Smooth muscle cell (in vitro differentiated cells): ENCODE results near the gene LOXL3. TPM values are rescaled to one million over a fixed set of nuclear protein-coding genes. Genes with fewer than 3 reads are reported as not detected.
A peak's percentile ranks its signal among the peaks of the same experiment; 100 is the strongest.

ENCODE experiments used
- DNase-seq: peaks from one replicate; lab custom pipeline; 2025; ENCODE audit not compliant: unreplicated experiment; lab: John Stamatoyannopoulos, UW
- H2AFZ ChIP-seq: fragments of 200-600 bp; sonication (generic); 2 replicates; pipeline ENCODE4 v1.6.0; 2016; ENCODE audit warnings: antibody characterized with exemption, low read depth, mild to moderate bottlenecking
- H3F3A ChIP-seq: fragments of 200-600 bp; sonication (generic); 2 replicates; pipeline ENCODE4 v1.6.0; 2017; ENCODE audit warnings: antibody characterized with exemption, low read depth
- H3K27ac ChIP-seq: fragments of 200-600 bp; sonication (generic); 2 replicates; pipeline ENCODE4 v1.5.1; 2016; ENCODE audit warnings: low read depth, mild to moderate bottlenecking
- H3K27me3 ChIP-seq: fragments of 200-600 bp; sonication (generic); 2 replicates; pipeline ENCODE4 v1.6.1; 2016; ENCODE audit warnings: low read depth, mild to moderate bottlenecking
- H3K36me3 ChIP-seq: fragments of 200-600 bp; sonication (generic); 2 replicates; pipeline ENCODE4 v1.5.1; 2016; ENCODE audit warnings: low read depth
- H3K4me1 ChIP-seq: fragments of 200-600 bp; sonication (generic); 2 replicates; pipeline ENCODE4 v1.5.1; 2016; ENCODE audit warnings: low read depth
- H3K4me2 ChIP-seq: fragments of 200-600 bp; sonication (generic); 2 replicates; pipeline ENCODE4 v1.6.0; 2016; ENCODE audit warnings: mild to moderate bottlenecking
- H3K4me3 ChIP-seq: fragments of 200-600 bp; sonication (generic); 2 replicates; pipeline ENCODE4 v1.5.1; 2016; ENCODE audit warnings: mild to moderate bottlenecking
- H3K79me2 ChIP-seq: fragments of 200-600 bp; sonication (generic); 2 replicates; pipeline ENCODE4 v1.6.0; 2016; ENCODE audit warnings: low read depth, mild to moderate bottlenecking
- H3K9ac ChIP-seq: fragments of 200-600 bp; sonication (generic); 2 replicates; pipeline ENCODE4 v1.6.0; 2016; ENCODE audit warnings: low read depth
- H3K9me3 ChIP-seq: fragments of 200-600 bp; sonication (generic); replicated peaks from 2 replicates; pipeline ENCODE4 v1.5.1; 2016; ENCODE audit warnings: low read depth
- H4K20me1 ChIP-seq: fragments of 200-600 bp; sonication (generic); 2 replicates; pipeline ENCODE4 v1.6.0; 2016; ENCODE audit warnings: low read depth
- CTCF ChIP-seq: fragments of 200-600 bp; sonication (generic); IDR thresholded peaks from 2 replicates; pipeline ENCODE4 v1.5.1; 2017; ENCODE audit warnings: borderline replicate concordance, mild to moderate bottlenecking, antibody characterized with exemption; ENCODE audit not compliant: insufficient read depth, poor library complexity, severe bottlenecking
- WGBS: methylation state at CpG from one replicate; pipeline ENCODE4 v1.1.7; 2016; ENCODE audit warnings: low lambda C conversion rate; 5-methylcytosine and 5-hydroxymethylcytosine counted together
- polyA plus RNA-seq: library from polyadenylated mRNA; unstranded; fragments of >200 nt; fragmentation: Nextera tagmentation; extraction: Ambion mirVana; gene quantifications from 2 replicates; pipeline ENCODE4 v1.2.1, GENCODE V29; 2016
- total RNA-seq: library from RNA; depleted of rRNA; stranded (reverse); fragments of >200 nt; gene quantifications from 2 replicates; pipeline ENCODE4 v1.2.3, GENCODE V29; 2014

LOXL3 gene
- total and polyA plus RNA-seq, 2 experiments from 2014 or later: 123 to 190 TPM

DNA sequence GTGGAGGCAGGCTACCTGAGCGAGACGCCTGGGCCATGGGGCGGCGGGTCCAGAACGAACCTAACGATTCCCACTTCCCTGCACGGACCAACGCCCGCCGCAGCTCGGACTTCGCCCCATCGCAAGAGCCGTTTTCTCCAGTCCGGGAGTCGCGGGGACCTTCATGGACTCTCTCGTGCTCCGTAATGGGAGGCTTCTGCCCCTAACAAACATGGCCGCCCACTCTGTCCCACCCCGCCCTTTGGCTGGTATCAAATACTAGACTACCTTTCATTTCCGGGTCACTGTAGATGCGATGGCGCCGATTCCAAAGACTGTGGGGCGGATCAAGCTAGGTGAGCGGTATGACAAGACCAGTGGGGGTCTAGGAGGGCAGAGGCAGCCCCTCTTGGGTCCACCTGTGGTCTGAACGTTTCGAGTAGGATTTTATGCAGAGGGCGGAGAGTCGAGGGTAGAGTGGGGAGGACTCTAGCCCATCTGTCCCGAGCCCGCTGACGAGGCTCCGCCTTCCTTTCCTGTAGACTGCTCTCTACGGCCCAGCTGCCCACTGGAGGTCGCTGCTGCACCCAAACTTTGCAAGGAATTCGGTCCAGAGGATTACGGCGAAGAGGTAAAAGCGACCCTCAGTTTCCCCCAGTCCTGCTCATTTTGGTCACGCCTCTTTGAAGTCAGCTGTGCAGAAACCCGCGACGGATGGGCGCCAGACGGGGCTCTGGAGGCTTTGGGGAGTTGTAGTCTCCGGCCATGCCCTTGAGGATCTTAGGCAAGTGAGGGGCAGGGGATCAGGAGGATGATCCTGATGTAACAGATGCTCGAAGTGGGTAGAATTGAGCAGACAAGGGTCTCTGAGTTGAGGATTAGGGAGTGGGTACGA is 70.7 kb downstream of the LOXL3 start, which contains the start of the genes CCDC142 and TTC31:
TSS of gene CCDC142 (minus strand) at position 198 of the 874 bp plus-strand sequence. CDS start at position 37, 161 bp downstream.
TSS of gene TTC31 (plus strand) at position 281 of the 874 bp plus-strand sequence. CDS start at position 296, 15 bp downstream.
- peaks cover 47% of the 10 kb centered on the region for H3K79me2 ChIP-seq
- H4K20me1 ChIP-seq: no peaks in the 10 kb centered on the region
- H3F3A ChIP-seq: no peaks in the 10 kb centered on the region
- peak within 1 kb of the TSS; percentile 20 for H3K27ac ChIP-seq
- TF ChIP-seq CTCF: peak; percentile 84
- H3K4me2 ChIP-seq: peak within 1 kb of the TSS; percentile 96
- WGBS: 3% methylated on average over 50 of the region's 50 CpGs
- peak; percentile 90 for DNase-seq
- H3K9me3 ChIP-seq: no peaks in the 10 kb centered on the region
- peak within 1 kb of the TSS; percentile 42 for H3K9ac ChIP-seq
- peak within 1 kb of the TSS; percentile 79 for H3K4me3 ChIP-seq
- peaks cover 18% of the 10 kb centered on the region for H3K4me1 ChIP-seq
- H3K36me3 ChIP-seq: no peaks in the 10 kb centered on the region
- peak within 1 kb of the TSS; percentile 86 for H2AFZ ChIP-seq
- no peaks in the 10 kb centered on the region for H3K27me3 ChIP-seq

Other genes starting within 250 kb of the LOXL3 start
- gene SLC4A5, start 210.5 kb downstream of the LOXL3 start, total RNA-seq: 0.99 and 3.1 TPM in 2 replicates
- gene SLC4A5, start 210.5 kb downstream of the LOXL3 start, polyA plus RNA-seq: 0.46 and 1.5 TPM in 2 replicates
- gene DCTN1, start 173.6 kb downstream of the LOXL3 start, total RNA-seq: 60.7 and 65.8 TPM in 2 replicates
- gene DCTN1, start 173.6 kb downstream of the LOXL3 start, polyA plus RNA-seq: 98.3 and 105 TPM in 2 replicates
- 0.54 and 1.3 TPM in 2 replicates for gene C2orf81, start 132.3 kb downstream of the LOXL3 start, total RNA-seq
- gene C2orf81, start 132.3 kb downstream of the LOXL3 start, polyA plus RNA-seq: 2.4 and 3.5 TPM in 2 replicates
- 35.0 and 52.3 TPM in 2 replicates for gene WDR54, start 132.2 kb downstream of the LOXL3 start, total RNA-seq
- gene WDR54, start 132.2 kb downstream of the LOXL3 start, polyA plus RNA-seq: 59.2 and 84.5 TPM in 2 replicates
- gene RTKN, start 112.0 kb downstream of the LOXL3 start, total RNA-seq: 31.4 and 32.5 TPM in 2 replicates
- gene RTKN, start 112.0 kb downstream of the LOXL3 start, polyA plus RNA-seq: 60.5 and 69.7 TPM in 2 replicates
- 4.7 and 8.0 TPM in 2 replicates for gene INO80B, start 98.9 kb downstream of the LOXL3 start, total RNA-seq
- gene INO80B, start 98.9 kb downstream of the LOXL3 start, polyA plus RNA-seq: 10.4 and 23.0 TPM in 2 replicates
- 63.9 and 90.8 TPM in 2 replicates for gene WBP1, start 95.5 kb downstream of the LOXL3 start, total RNA-seq
- 117 and 123 TPM in 2 replicates for gene WBP1, start 95.5 kb downstream of the LOXL3 start, polyA plus RNA-seq
- gene MOGS, start 88.6 kb downstream of the LOXL3 start, total RNA-seq: 46.2 and 49.0 TPM in 2 replicates
- 38.3 and 45.5 TPM in 2 replicates for gene MOGS, start 88.6 kb downstream of the LOXL3 start, polyA plus RNA-seq
- gene MRPL53, start 81.3 kb downstream of the LOXL3 start, total RNA-seq: 12.0 and 18.2 TPM in 2 replicates
- gene MRPL53, start 81.3 kb downstream of the LOXL3 start, polyA plus RNA-seq: 76.8 and 85.4 TPM in 2 replicates
- gene CCDC142, start 70.9 kb downstream of the LOXL3 start, total RNA-seq: 5.5 and 8.0 TPM in 2 replicates
- gene CCDC142, start 70.9 kb downstream of the LOXL3 start, polyA plus RNA-seq: 7.7 and 10.8 TPM in 2 replicates
- gene TTC31, start 70.9 kb downstream of the LOXL3 start, total RNA-seq: 18.7 and 23.3 TPM in 2 replicates
- gene TTC31, start 70.9 kb downstream of the LOXL3 start, polyA plus RNA-seq: 17.3 and 19.9 TPM in 2 replicates
- gene LBX2, start 54.3 kb downstream of the LOXL3 start, total RNA-seq: 1.7 and 2.4 TPM in 2 replicates
- gene LBX2, start 54.3 kb downstream of the LOXL3 start, polyA plus RNA-seq: 1.5 and 1.6 TPM in 2 replicates
- gene PCGF1, start 46.2 kb downstream of the LOXL3 start, total RNA-seq: 19.1 and 23.7 TPM in 2 replicates
- gene PCGF1, start 46.2 kb downstream of the LOXL3 start, polyA plus RNA-seq: 29.3 and 34.3 TPM in 2 replicates
- not detected in 2 replicates for gene TLX2, start 39.5 kb downstream of the LOXL3 start, total RNA-seq
- gene TLX2, start 39.5 kb downstream of the LOXL3 start, polyA plus RNA-seq: 0.80 TPM in 1 of 2 replicates, not detected in the other
- gene DQX1, start 27.7 kb downstream of the LOXL3 start, total RNA-seq: 0.09 and 0.27 TPM in 2 replicates
- 0.57 TPM in 1 of 2 replicates, not detected in the other for gene DQX1, start 27.7 kb downstream of the LOXL3 start, polyA plus RNA-seq
- 83.4 and 104 TPM in 2 replicates for gene AUP1, start 24.2 kb downstream of the LOXL3 start, total RNA-seq
- 138 and 170 TPM in 2 replicates for gene AUP1, start 24.2 kb downstream of the LOXL3 start, polyA plus RNA-seq
- gene HTRA2, start 24.0 kb downstream of the LOXL3 start, total RNA-seq: 19.1 and 19.2 TPM in 2 replicates
- gene HTRA2, start 24.0 kb downstream of the LOXL3 start, polyA plus RNA-seq: 30.4 and 35.2 TPM in 2 replicates
- 11.7 and 17.8 TPM in 2 replicates for gene DOK1, start 778 bp upstream of the LOXL3 start, total RNA-seq
- gene DOK1, start 778 bp upstream of the LOXL3 start, polyA plus RNA-seq: 32.9 and 41.3 TPM in 2 replicates
- 1.2 TPM in 2 replicates for gene M1AP, start 94.4 kb upstream of the LOXL3 start, total RNA-seq
- gene M1AP, start 94.4 kb upstream of the LOXL3 start, polyA plus RNA-seq: 1.0 and 2.8 TPM in 2 replicates
- 8.5 and 10.1 TPM in 2 replicates for gene SEMA4F, start 100.3 kb upstream of the LOXL3 start, total RNA-seq
- 14.2 and 16.7 TPM in 2 replicates for gene SEMA4F, start 100.3 kb upstream of the LOXL3 start, polyA plus RNA-seq